GM18526 (cell line): ENCODE measurements around the gene MED8.
A peak's percentile ranks its signal among the peaks of the same experiment; 100 is the strongest.

Source experiments
- POLR2A ChIP-seq: IDR thresholded peaks from 3 replicates; pipeline ENCODE4 v1.6.1; 2011; ENCODE audit not compliant: insufficient read length; ENCODE audit errors: extremely low read depth

MED8 gene

GRCh38 chr1:43389326-43390313 is at the start of gene MED8, which contains the start of gene SZT2:
Gene MED8 (minus strand): TSS chr1:43389800. CDS start chr1:43389764, 36 bp downstream.
Gene SZT2 (plus strand): TSS chr1:43389899. CDS start chr1:43389969, 70 bp downstream.
- peak; percentile 90 for TF ChIP-seq POLR2A

DNA sequence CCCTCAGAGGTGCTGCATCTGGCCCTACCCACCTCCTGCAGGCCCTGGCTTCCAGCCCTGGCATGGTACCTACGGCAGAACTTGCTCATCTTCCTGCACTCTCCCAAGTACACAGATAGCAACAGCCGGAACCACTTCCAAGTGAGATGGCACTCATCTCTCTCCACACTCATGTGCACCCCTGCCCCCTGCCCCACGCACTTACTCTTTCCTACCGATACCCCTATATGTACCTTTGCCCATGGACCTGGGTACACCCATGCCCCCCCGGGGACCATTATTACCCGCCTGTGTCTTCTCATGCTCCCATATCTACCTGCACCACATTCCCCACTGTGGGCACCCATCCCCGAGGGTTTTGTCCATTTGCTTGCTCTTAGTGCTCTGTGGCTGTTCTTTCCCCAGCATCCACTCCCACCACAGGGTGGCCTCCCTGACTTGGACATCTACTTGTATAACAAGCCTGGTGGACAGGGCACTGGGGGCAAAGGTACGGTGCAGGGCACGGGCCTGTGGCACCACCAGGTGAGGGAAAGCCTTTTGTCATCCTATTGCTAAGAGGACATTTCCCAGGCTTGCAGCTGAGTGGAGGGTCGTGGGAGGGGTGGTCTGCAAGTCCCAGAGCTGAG is 49.5 kb upstream of the MED8 start:
- no peak for TF ChIP-seq POLR2A

GRCh38 chr1:43438576-43438952 is 49.0 kb upstream of the MED8 start:
- TF ChIP-seq POLR2A = no peak

GRCh38 chr1:43438006-43438405 is 48.4 kb upstream of the MED8 start:
- no peak for TF ChIP-seq POLR2A

GRCh38 chr1:43437031-43437973 is 47.7 kb upstream of the MED8 start:
- TF ChIP-seq POLR2A = no peak

DNA sequence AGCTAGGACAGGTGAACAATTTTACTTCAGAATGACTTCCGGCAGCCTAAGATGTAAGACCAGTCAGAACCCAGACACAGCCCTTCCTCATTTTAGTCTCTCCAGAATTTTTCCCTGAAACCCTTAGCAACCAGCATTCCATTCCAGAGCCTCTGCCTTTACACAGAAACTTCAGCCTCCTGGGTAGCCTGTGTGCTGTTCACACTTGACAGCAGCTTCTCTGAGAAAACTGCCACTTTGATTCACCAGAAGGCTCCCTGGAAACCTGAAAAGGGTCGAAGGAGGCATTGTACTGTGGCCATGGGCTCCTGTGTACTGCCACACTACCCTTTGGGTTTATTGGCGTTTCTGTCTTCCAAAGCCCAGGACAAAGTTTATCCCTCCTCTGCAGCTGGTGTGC is 46.8 kb upstream of the MED8 start:
- no peak for TF ChIP-seq POLR2A

DNA sequence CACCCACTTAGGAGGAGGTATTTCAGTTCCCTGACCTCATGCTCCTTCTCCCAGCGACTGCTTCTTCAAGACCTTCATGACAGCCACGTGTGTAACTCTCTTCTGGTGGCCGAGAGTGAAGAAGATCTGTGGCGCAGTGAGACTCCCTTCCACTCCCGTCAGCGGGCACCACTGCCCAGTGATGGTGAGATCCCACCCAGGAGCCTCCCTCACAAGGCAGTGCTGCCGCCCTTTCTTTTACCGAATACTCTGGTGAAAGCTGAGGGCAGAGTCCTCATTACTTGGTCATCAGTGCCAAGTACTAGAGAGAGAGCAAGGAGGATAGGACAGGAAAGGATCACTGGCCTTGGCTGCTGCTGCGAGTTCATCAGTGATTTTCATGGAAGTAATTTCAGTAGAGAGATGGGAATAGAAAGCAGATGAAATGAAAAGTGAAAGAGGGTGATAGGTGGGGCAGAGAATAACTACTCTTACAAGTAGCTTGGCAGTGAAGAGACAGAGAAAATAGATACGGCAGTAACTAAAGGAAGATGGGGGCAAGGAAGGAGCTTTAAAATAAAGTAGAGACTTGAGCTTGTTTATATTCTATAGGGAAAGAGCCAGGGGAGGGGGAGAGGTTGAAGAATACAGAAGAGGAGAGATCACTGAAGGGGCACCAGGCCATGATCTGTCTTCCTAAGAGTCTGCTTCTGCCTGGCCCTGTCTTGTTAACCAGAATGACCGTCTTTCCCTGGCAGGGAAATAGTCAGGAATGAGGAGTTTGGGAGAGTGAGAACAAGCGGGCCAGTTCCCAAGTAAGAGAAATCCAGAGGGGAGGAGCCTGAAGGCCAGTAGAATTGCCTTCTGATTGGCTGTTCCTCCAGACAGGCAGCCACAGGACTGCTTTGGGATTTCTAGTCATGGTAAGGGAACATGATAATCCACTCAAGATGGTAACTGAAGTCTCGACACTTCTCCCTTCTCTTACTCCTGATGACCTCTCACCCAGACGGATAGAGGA is 45.8 kb upstream of the MED8 start:
- no peak for TF ChIP-seq POLR2A

DNA sequence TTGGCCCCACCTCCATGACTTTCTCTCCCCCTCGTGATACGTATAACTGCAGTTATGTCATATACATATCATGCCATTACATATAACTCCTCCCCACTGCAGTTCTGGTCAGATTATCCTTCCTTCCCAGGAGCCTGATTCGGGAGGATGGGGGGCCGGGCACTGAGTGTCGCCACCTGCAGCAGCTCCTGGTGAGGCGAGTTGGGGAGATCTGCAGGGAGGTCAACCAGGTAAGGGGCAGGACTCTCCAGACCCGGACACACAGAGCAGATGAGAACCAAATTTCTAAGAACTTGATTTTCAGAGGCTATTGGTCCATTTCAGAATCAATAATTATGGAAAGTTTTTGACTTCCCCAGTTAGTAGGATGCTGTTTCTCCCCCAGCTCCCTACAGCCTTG is 44.7 kb upstream of the MED8 start:
- no peak for TF ChIP-seq POLR2A

- no peak for TF ChIP-seq POLR2A
Observed at GRCh38 chr1:43432907-43433306, 43.3 kb upstream of the MED8 start.

DNA sequence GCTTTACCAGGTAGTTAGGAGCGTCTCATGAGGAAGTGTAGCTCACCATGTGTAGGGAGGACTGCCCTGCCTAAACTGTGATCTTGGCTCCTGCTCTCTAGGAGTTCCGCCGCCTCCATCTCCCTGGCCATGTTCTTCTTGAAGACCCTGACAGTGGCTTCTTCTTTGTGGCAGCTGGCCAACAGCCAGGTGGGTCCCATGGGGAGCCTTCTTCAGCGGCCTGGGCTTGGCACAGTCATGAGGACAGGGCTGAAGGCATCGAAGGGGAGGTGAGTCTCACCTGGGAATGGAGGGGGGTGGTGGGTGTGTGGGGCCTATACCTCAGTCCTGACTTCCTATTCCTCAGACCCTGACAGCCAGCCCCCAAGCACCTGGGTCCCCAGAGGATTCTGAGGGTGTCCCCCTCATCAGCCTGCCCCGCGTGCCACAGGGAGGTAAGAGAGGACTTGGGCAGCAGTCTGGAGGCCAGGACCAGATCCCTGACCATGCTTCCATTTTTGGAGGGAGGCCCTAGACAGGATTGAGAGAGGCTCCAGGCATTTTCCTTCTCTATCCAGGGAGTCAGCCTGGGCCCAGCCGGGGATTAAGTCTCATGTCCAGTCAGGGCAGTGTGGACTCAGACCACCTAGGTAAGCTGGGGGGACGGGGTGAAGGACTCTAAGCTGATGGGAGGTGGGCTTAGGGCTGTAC is 42.7 kb upstream of the MED8 start:
- TF ChIP-seq POLR2A = no peak

- no peak for TF ChIP-seq POLR2A
Observed at GRCh38 chr1:43431676-43432075, 42.1 kb upstream of the MED8 start.

GRCh38 chr1:43430831-43431230 is 41.2 kb upstream of the MED8 start:
- TF ChIP-seq POLR2A = no peak

DNA sequence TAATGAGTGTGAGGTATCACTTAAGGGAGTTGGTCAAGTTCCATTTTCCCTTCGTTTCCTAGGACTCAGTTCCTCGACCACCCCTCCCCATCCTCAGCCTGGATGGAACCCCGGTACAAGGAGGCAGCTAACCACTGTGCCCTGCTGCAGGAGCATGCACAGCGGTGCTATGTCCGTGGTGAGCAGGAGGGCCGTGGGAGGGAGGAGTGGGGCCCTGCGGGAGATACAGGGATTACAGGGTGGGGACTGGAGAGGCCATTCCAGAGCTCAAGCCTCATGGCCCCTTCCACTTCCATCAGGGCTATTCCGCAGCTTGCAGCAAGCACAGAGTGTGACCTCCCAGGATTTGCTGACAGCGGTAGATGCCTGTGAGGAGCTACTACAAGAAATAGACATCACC is 38.3 kb upstream of the MED8 start:
- TF ChIP-seq POLR2A = no peak
